GM23338 (cell line): ENCODE measurements around the gene TPRKB. TPM values are rescaled to one million over a fixed set of nuclear protein-coding genes. Genes with fewer than 3 reads are reported as not detected.
"Not testable (repeated sequence)": the region's sequence is repeated elsewhere in the genome, so short reads cannot be mapped to it uniquely, and the experiment has no call there.

Experiments
- ATAC-seq: fragments of 200-7000 bp; cut with Tn5 transposase; 3 replicates; pipeline ENCODE4 v1.9.1; 2020
- DNase-seq: peaks from one replicate; pipeline ENCODE4 v3.0.0-alpha.2; 2015; ENCODE audit warnings: low spot score
- H2AFZ ChIP-seq: fragments of 200-600 bp; sonication (generic); 2 replicates; pipeline ENCODE4 v1.8.0; 2016; ENCODE audit warnings: antibody characterized with exemption, mild to moderate bottlenecking, moderate library complexity
- H3F3A ChIP-seq: fragments of 200-600 bp; sonication (generic); replicated peaks from 2 replicates; pipeline ENCODE4 v1.8.0; 2017; ENCODE audit warnings: antibody characterized with exemption, mixed run types, low read depth
- H3K27ac ChIP-seq: fragments of 200-600 bp; sonication (generic); 2 replicates; pipeline ENCODE4 v1.6.1; 2016; ENCODE audit warnings: low read depth
- H3K27me3 ChIP-seq: fragments of 200-600 bp; sonication (generic); 2 replicates; pipeline ENCODE4 v1.8.0; 2016; ENCODE audit warnings: mild to moderate bottlenecking, mixed run types, moderate library complexity; ENCODE audit not compliant: insufficient read depth
- H3K36me3 ChIP-seq: fragments of 200-600 bp; sonication (generic); 2 replicates; pipeline ENCODE4 v1.8.0; 2016; ENCODE audit warnings: mild to moderate bottlenecking; ENCODE audit not compliant: insufficient read depth
- H3K4me1 ChIP-seq: fragments of 200-600 bp; sonication (generic); 2 replicates; pipeline ENCODE4 v1.8.0; 2016; ENCODE audit warnings: mild to moderate bottlenecking, moderate library complexity; ENCODE audit not compliant: insufficient read depth
- H3K4me2 ChIP-seq: fragments of 200-600 bp; sonication (generic); 2 replicates; pipeline ENCODE4 v1.7.1; 2017; ENCODE audit warnings: mixed run types
- H3K4me3 ChIP-seq: fragments of 200-600 bp; sonication (generic); 2 replicates; pipeline ENCODE4 v1.6.1; 2016; ENCODE audit warnings: mixed run types
- H3K79me2 ChIP-seq: fragments of 200-600 bp; sonication (generic); replicated peaks from 2 replicates; pipeline ENCODE4 v1.8.0; 2017; ENCODE audit warnings: mild to moderate bottlenecking; ENCODE audit not compliant: insufficient read depth
- H3K9me2 ChIP-seq: fragments of 200-600 bp; sonication (generic); 2 replicates; pipeline ENCODE4 v1.8.0; 2017; ENCODE audit not compliant: insufficient read depth
- H4K20me1 ChIP-seq: fragments of 200-600 bp; sonication (generic); replicated peaks from 2 replicates; pipeline ENCODE4 v1.8.0; 2017; ENCODE audit warnings: mild to moderate bottlenecking; ENCODE audit not compliant: insufficient read depth
- H3K27ac Mint-ChIP-seq: 2 replicates; pipeline ENCODE4 v1.8.0; 2020; ENCODE audit warnings: inconsistent platforms, mild to moderate bottlenecking, moderate library complexity, mixed read lengths
- H3K27me3 Mint-ChIP-seq: 3 replicates; pipeline ENCODE4 v1.8.0; 2022; ENCODE audit warnings: low read depth, mild to moderate bottlenecking, moderate library complexity, mixed read lengths, inconsistent platforms; ENCODE audit not compliant: insufficient read depth, poor library complexity
- H3K36me3 Mint-ChIP-seq: 3 replicates; pipeline ENCODE4 v1.8.0; 2021; ENCODE audit warnings: low read depth, mild to moderate bottlenecking, inconsistent platforms, moderate library complexity, mixed read lengths
- H3K4me1 Mint-ChIP-seq: 3 replicates; pipeline ENCODE4 v1.8.0; 2020; ENCODE audit warnings: mild to moderate bottlenecking, inconsistent platforms, mixed read lengths
- H3K4me3 Mint-ChIP-seq: 3 replicates; pipeline ENCODE4 v1.8.0; 2021; ENCODE audit warnings: moderate library complexity, mild to moderate bottlenecking, inconsistent platforms, mixed read lengths
- H3K9me3 Mint-ChIP-seq: 3 replicates; pipeline ENCODE4 v1.8.0; 2020; ENCODE audit warnings: moderate library complexity, mild to moderate bottlenecking, inconsistent platforms, mixed read lengths
- EZH2 ChIP-seq: fragments of 200-600 bp; sonication (generic); IDR thresholded peaks from one replicate; pipeline ENCODE4 v1.8.0; 2017; ENCODE audit warnings: antibody characterized with exemption, mild to moderate bottlenecking, low read depth; ENCODE audit not compliant: unreplicated experiment
- POLR2AphosphoS5 ChIP-seq: IDR thresholded peaks from 2 replicates; pipeline ENCODE4 v1.6.1; 2016; ENCODE audit warnings: antibody characterized with exemption, low read depth
- REST ChIP-seq: IDR thresholded peaks from one replicate; pipeline ENCODE4 v1.6.1; 2018; ENCODE audit warnings: antibody characterized with exemption; ENCODE audit not compliant: unreplicated experiment
- STAT1 ChIP-seq: IDR thresholded peaks from one replicate; pipeline ENCODE4 v1.6.1; 2016; ENCODE audit warnings: antibody characterized with exemption; ENCODE audit not compliant: unreplicated experiment
- ZNF114 ChIP-seq: fragments of 250-450 bp; sonication (Bioruptor Pico); IDR thresholded peaks from 2 replicates; pipeline ENCODE4 v1.5.0; 2020; ENCODE audit warnings: mild to moderate bottlenecking, moderate library complexity
- polyA plus RNA-seq: library from polyadenylated mRNA; unstranded; fragments of >200 nt; fragmentation: Nextera tagmentation; extraction: Ambion mirVana; gene quantifications from 2 replicates; pipeline ENCODE4 v1.2.1, GENCODE V29; 2016
- total RNA-seq: library from RNA; depleted of rRNA; stranded (reverse); fragments of >200 nt; shearing (Covaris generic); gene quantifications from 2 replicates; pipeline ENCODE4 v1.2.3, GENCODE V29; 2014
- TF ChIP-seq, protein P1 (sequence below), 2 experiments: fragments of 200-600 bp in 1 of 2; sonication (generic) in 1 of 2; conservative IDR thresholded peaks; 2 replicates each; pipeline versions ENCODE4 v1.5.1 to v1.6.1; 2016 to 2017; ENCODE audit warnings: antibody characterized with exemption in 2 of 2, low read depth in 2 of 2, mild to moderate bottlenecking in 2 of 2, moderate library complexity in 1 of 2

TPRKB gene
- total and polyA plus RNA-seq, 2 experiments from 2014 or later: 31.2 to 186 TPM

DNA sequence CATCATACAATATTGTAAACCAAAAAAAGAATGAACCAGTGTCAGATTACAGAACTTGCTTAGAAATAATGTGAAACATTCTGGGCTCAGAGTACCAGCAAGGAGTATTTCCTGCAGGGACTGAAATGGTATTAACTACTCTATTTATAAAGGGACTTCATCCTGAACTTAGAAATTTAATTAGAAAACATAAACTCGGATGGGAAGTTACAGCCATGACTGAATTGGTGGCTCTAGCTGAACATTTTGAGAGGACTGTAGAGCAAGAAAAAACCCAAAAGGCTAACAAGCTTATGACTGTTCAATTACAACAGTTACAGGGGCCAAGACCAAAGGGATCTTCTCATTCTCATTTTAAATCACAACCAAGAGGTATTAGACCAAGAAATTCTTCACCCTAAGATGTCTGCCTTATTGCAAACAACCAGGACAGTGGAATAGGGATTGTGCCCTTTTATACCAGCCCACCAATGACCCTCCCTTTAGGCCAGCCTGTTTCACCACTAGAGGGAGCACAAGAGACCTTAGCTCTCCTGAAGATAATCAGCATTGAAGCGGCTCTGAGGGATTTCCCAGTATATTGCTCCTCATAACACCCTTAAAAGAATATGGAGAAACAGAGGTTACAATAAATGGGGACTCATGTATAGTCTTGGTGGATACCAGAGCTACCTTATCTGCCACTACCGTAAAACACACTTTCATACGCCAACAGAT is 46.6 kb downstream of the TPRKB start:
- H3K9me3 Mint-ChIP-seq, H3K4me3 Mint-ChIP-seq, H3K4me1 ChIP-seq, H3K27me3 Mint-ChIP-seq, H3F3A ChIP-seq, H3K27ac Mint-ChIP-seq, H3K27me3 ChIP-seq, H3K4me3 ChIP-seq, H3K4me1 Mint-ChIP-seq, H2AFZ ChIP-seq, H3K27ac ChIP-seq, H3K36me3 ChIP-seq, H3K4me2 ChIP-seq, H3K36me3 Mint-ChIP-seq, H3K79me2 ChIP-seq, H4K20me1 ChIP-seq, H3K9me2 ChIP-seq: not testable (repeated sequence)
- DNase-seq (peak; percentile 54), ATAC-seq (peak; percentile 99)
- TF ChIP-seq, protein P1, sequence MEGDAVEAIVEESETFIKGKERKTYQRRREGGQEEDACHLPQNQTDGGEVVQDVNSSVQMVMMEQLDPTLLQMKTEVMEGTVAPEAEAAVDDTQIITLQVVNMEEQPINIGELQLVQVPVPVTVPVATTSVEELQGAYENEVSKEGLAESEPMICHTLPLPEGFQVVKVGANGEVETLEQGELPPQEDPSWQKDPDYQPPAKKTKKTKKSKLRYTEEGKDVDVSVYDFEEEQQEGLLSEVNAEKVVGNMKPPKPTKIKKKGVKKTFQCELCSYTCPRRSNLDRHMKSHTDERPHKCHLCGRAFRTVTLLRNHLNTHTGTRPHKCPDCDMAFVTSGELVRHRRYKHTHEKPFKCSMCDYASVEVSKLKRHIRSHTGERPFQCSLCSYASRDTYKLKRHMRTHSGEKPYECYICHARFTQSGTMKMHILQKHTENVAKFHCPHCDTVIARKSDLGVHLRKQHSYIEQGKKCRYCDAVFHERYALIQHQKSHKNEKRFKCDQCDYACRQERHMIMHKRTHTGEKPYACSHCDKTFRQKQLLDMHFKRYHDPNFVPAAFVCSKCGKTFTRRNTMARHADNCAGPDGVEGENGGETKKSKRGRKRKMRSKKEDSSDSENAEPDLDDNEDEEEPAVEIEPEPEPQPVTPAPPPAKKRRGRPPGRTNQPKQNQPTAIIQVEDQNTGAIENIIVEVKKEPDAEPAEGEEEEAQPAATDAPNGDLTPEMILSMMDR (conservative IDR thresholded peaks at IDR 0.05; ENCODE audit: low read depth in 2 of 2): peak in 1 of 2 experiments; percentile 57; a peak in 2 of 4 replicates

DNA sequence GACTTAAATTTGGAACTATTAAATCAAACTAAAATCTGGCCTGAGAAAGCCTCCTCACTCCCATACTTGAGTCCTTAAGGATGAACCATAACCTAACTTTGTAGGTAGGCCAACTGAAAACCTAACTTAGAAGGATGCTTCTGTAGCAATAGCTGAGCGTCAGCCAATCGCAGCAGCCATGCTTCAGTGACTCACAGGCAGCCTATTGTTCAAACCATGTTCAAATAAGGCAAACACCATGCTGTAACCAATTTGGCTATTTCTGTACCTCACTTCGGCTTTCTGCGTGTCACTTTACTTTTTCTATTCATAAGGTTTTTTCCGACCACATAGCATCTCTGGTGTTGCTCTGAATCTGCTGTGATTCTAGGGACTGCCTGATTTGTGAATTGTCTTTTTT is 48.7 kb downstream of the TPRKB start:
- not testable (repeated sequence) for H2AFZ ChIP-seq, DNase-seq, H3K9me2 ChIP-seq, H3K9me3 Mint-ChIP-seq, H3K27ac Mint-ChIP-seq, H3K36me3 Mint-ChIP-seq, H3K27me3 Mint-ChIP-seq, H3F3A ChIP-seq, ATAC-seq, H3K4me3 Mint-ChIP-seq, H3K4me1 ChIP-seq, H3K4me1 Mint-ChIP-seq, H3K4me2 ChIP-seq, H3K4me3 ChIP-seq, H3K27ac ChIP-seq, H4K20me1 ChIP-seq, H3K79me2 ChIP-seq, H3K27me3 ChIP-seq, H3K36me3 ChIP-seq

DNA sequence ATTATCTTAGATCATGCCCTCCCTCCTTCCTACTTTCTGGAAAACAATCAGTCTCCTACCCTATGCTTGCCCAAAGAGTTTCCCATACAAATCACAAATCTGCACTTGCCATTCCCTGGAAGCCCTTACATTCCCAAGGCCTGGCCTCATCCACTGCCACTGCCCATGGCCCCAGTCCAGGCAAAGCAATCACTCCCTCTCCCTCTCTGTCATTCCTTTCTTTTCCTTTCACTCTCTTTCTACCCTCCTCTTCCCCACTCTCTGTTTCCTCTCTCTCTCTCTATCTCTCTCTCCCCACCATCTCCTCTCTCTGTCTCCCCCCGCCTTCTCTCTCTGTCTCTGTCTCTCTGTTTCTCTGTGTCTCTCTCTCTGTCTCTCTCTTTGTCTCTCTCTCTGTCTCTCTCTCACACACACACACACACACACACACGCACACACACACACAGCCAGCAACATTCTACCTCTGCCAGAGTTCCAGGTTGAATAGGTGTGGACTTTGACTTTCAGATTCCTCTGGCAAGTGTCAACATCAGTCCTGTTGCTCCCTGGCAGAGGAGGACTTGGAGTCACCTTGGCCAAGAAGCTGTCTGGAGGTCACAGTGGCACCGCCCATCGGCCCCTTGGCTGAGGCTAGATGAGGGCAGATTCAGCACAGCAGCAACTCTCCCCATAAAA is 51.2 kb downstream of the TPRKB start:
- Histone ChIP-seq H3K4me1 (no peaks in the 10 kb centered on the region), H3K27me3 (no peaks in the 10 kb centered on the region), H4K20me1 (no peaks in the 10 kb centered on the region), H3F3A (no peaks in the 10 kb centered on the region), H2AFZ (no peak overlapping the region), H3K36me3 (no peaks in the 10 kb centered on the region), H3K79me2 (no peaks in the 10 kb centered on the region), H3K4me3 (no peak overlapping the region), H3K4me2 (no peak overlapping the region), H3K9me2 (no peaks in the 10 kb centered on the region), H3K27ac (no peak overlapping the region)
- no peak for ATAC-seq
- no peak for DNase-seq
- no peak overlapping the region for H3K27ac Mint-ChIP-seq
- peaks cover 2% of the 10 kb centered on the region for H3K4me1 Mint-ChIP-seq
- peaks cover 4% of the 10 kb centered on the region for H3K27me3 Mint-ChIP-seq
- H3K36me3 Mint-ChIP-seq: no peaks in the 10 kb centered on the region; the same call in 1 of the 3 replicates
- H3K4me3 Mint-ChIP-seq: no peak overlapping the region
- peaks cover 2% of the 10 kb centered on the region; the same call in 1 of the 3 replicates for H3K9me3 Mint-ChIP-seq
- TF ChIP-seq STAT1 (no peak), ZNF114 (CRISPR knock-in tag) (no peak), REST (no peak), EZH2 (no peak), POLR2AphosphoS5 (no peak)
